Parathyroid adenoma (tissue), 2 donors: ENCODE data around the gene TCP1.

Experiments
- H2AFZ ChIP-seq: fragments of 300-600 bp; sonication (generic); one replicate; pipeline ENCODE4 v1.7.0; 2017; ENCODE audit warnings: antibody characterized with exemption, mild to moderate bottlenecking
- H3K27ac ChIP-seq: fragments of 300-600 bp; sonication (generic); one replicate; pipeline ENCODE4 v1.7.0; 2017
- H3K27me3 ChIP-seq: fragments of 300-600 bp; sonication (generic); one replicate; pipeline ENCODE4 v1.7.0; 2017; ENCODE audit warnings: low read length; ENCODE audit not compliant: control insufficient read depth, insufficient read depth
- H3K36me3 ChIP-seq: fragments of 300-600 bp; sonication (generic); one replicate; pipeline ENCODE4 v1.7.0; 2017; ENCODE audit warnings: low read length; ENCODE audit not compliant: control insufficient read depth, insufficient read depth
- H3K4me1 ChIP-seq: fragments of 300-600 bp; sonication (generic); one replicate; pipeline ENCODE4 v1.7.0; 2017; ENCODE audit warnings: control low read depth
- H3K4me2 ChIP-seq: fragments of 300-600 bp; sonication (generic); one replicate; pipeline ENCODE4 v1.7.0; 2017; ENCODE audit warnings: low read length
- H3K4me3 ChIP-seq: fragments of 300-600 bp; sonication (generic); one replicate; pipeline ENCODE4 v1.7.0; 2017; ENCODE audit warnings: low read depth, low read length
- H3K79me2 ChIP-seq: fragments of 300-600 bp; sonication (generic); one replicate; pipeline ENCODE4 v1.7.0; 2017; ENCODE audit warnings: control low read depth
- H3K9ac ChIP-seq: fragments of 300-600 bp; sonication (generic); one replicate; pipeline ENCODE4 v1.7.0; 2017; ENCODE audit warnings: mild to moderate bottlenecking
- H3K9me3 ChIP-seq: fragments of 300-600 bp; sonication (generic); one replicate; pipeline ENCODE4 v1.7.0; 2017; ENCODE audit warnings: low read length; ENCODE audit not compliant: control insufficient read depth
- CTCF ChIP-seq: fragments of 300-600 bp; sonication (generic); IDR thresholded peaks from one replicate; pipeline ENCODE4 v1.7.0; 2017; ENCODE audit warnings: antibody characterized with exemption, mild to moderate bottlenecking
- donor health status: primary hyperparathyroidism.

The TCP1 gene

DNA sequence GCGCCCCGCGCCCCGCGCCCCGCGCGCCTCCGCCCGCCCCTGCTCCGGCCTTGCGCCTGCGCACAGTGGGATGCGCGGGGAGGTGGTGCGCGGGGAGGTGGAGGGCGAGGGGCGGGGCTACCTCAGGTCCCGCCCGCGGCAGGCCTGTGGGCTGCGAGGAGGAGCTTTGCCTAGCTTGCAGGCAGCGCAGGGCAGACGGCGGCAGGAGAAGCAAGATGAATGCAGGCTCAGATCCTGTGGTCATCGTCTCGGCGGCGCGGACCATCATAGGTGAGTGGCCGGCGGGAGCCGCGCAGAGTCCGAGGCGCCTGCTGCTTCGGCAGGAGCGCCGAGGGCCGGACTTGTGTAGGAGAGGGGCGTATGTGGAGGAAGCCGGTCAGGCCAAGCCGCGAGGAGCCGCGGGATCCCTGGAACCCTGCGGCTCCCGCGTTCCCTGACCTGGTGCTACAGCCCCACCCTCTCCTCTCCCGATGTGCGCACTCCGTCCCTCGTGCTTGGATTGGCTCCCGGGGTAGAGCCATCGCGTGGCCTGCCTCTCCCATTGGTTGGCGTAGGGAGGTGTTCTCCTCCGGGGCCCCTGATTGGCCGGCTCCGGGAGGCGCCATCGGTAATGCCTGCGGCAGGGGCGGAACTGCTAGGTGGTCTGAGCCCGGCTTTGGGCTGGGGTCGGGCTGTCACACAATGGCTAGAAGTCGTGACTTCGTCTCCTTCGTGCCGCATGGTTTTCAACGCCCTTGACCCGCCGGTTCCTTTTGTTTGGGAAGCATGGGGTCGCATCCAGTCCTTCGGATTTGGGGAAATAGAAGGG is 27.3 kb downstream of the TCP1 start, which contains the start of gene ACAT2:
TSS of gene ACAT2 (plus strand) at position 173 of the 808 bp plus-strand sequence. CDS start at position 216, 43 bp downstream.
- peak within 1 kb of the TSS; percentile 98 for H3K4me2 ChIP-seq
- H3K9me3 ChIP-seq: no peaks in the 10 kb centered on the region
- H3K36me3 ChIP-seq: no peaks in the 10 kb centered on the region
- H2AFZ ChIP-seq: peak within 1 kb of the TSS; percentile 100
- H3K27me3 ChIP-seq: no peaks in the 10 kb centered on the region
- peaks cover 4% of the 10 kb centered on the region for H3K79me2 ChIP-seq
- no peak for TF ChIP-seq CTCF
- peak within 1 kb of the TSS; percentile 51 for H3K9ac ChIP-seq
- H3K4me1 ChIP-seq: peaks cover 3% of the 10 kb centered on the region
- peak within 1 kb of the TSS; percentile 92 for H3K27ac ChIP-seq
- H3K4me3 ChIP-seq: peak within 1 kb of the TSS; percentile 99

DNA sequence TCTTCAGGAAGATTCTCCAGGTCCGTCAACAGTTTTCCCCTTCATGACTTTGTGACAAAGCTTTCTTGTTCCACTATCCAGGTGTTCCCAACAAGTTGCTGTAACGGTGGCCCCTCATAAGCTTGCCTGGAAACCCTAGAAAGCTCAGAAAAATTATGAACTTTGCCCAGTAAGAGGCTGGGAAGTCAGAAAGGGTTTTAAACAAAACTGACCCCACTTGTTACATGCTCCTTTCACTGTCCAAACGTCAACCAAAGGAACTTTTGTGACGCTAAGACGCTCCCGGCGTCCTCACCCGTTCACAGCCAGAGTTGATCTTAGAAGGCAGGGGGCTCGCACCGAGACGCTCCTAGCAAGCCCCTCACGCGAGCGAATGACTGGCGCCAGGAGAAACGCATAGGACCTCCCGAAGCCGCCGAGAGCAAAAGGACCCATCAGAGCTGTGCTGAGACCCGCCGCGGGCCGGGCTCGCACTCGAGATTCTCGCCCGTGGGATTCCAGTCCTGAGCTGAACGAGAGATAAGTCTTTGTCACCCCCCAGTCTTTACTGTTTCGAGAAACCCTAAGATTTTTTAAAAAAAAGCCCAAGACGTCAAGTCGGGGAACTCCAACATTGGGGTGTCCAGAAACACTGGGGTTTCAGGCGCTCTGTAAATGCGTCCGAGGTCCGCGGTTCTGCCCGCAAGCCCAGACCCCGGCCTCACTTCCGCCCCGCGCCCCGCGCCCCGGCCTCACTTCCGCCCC is 28.1 kb downstream of the TCP1 start:
- H3K27ac ChIP-seq: peak overlapping the region; percentile 92
- H3K9ac ChIP-seq: no peak overlapping the region
- H3K4me1 ChIP-seq: peaks cover 3% of the 10 kb centered on the region
- H3K4me3 ChIP-seq: peak overlapping the region; percentile 99
- H3K9me3 ChIP-seq: no peaks in the 10 kb centered on the region
- no peaks in the 10 kb centered on the region for H3K27me3 ChIP-seq
- peak overlapping the region; percentile 98 for H3K4me2 ChIP-seq
- peak overlapping the region; percentile 87 for H2AFZ ChIP-seq
- peaks cover 4% of the 10 kb centered on the region for H3K79me2 ChIP-seq
- no peak for TF ChIP-seq CTCF
- no peaks in the 10 kb centered on the region for H3K36me3 ChIP-seq

GRCh38 chr6:159760602-159761057 is 28.8 kb downstream of the TCP1 start:
- no peak overlapping the region for H3K9ac ChIP-seq
- no peak overlapping the region for H2AFZ ChIP-seq
- H3K9me3 ChIP-seq: no peaks in the 10 kb centered on the region
- peak overlapping the region; percentile 92 for H3K27ac ChIP-seq
- no peak overlapping the region for H3K4me3 ChIP-seq
- peaks cover 3% of the 10 kb centered on the region for H3K4me1 ChIP-seq
- no peak overlapping the region for H3K4me2 ChIP-seq
- no peaks in the 10 kb centered on the region for H3K27me3 ChIP-seq
- no peak for TF ChIP-seq CTCF
- peaks cover 4% of the 10 kb centered on the region for H3K79me2 ChIP-seq
- no peaks in the 10 kb centered on the region for H3K36me3 ChIP-seq

GRCh38 chr6:159759645-159760044 is 29.8 kb downstream of the TCP1 start:
- no peak overlapping the region for H2AFZ ChIP-seq
- peaks cover 4% of the 10 kb centered on the region for H3K79me2 ChIP-seq
- no peaks in the 10 kb centered on the region for H3K36me3 ChIP-seq
- H3K4me1 ChIP-seq: peaks cover 3% of the 10 kb centered on the region
- TF ChIP-seq CTCF: no peak
- no peak overlapping the region for H3K4me2 ChIP-seq
- no peaks in the 10 kb centered on the region for H3K9me3 ChIP-seq
- H3K9ac ChIP-seq: no peak overlapping the region
- no peaks in the 10 kb centered on the region for H3K27me3 ChIP-seq
- H3K27ac ChIP-seq: no peak overlapping the region
- H3K4me3 ChIP-seq: no peak overlapping the region
